Measurements from ENCODE around the gene IRF9. TPM values are rescaled to one million over a fixed set of nuclear protein-coding genes. Genes with fewer than 3 reads are reported as not detected.

The IRF9 gene
- total RNA-seq, 1 donor from 2014 or later: 45.1 TPM

DNA sequence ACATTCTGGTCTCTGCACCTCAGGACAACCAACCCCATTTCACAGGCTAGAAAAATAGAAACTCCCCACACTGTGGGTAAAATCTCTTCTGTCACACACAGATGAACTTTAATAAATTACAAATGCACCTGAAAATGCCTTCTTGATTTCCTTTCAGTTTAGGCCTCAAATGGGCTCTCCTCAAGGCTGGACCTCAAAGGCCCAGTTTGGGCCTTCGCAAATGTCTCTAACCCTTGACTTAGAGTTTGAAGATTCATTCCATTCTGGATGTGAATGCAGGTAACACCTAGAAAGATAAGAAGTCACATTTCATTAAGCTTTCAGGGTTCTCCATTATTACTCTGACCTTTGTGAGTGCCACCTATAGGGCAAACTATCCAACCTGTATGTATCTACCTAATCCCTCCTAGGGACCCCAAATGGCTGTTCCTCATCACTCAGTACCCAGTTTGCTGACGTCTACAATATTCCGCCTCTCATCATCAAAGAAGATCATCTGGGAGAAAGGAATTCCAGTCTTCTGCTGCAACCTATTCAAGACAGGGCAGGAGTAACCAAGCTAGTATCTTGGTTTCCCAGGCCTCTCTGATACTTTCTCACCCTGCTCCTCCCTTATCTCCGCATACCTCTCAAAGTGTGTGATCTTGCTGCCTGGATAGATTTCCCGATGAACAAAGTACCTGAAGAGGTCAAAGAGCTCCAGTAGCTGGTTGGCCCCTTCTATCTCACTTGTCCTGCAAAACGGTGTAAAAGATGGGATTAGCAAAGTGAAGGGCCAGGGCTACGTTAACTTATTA is 53.0 kb downstream of the IRF9 start:
- H3K4me3 ChIP-seq (ENCODE audit: low read depth, low read length): peak overlapping the region; percentile 86
- DNase-seq (ENCODE audit: low read depth): no peak
- TF ChIP-seq CTCF (conservative IDR thresholded peaks at IDR 0.05; ENCODE audit: low read depth, low read length): no peak

DNA sequence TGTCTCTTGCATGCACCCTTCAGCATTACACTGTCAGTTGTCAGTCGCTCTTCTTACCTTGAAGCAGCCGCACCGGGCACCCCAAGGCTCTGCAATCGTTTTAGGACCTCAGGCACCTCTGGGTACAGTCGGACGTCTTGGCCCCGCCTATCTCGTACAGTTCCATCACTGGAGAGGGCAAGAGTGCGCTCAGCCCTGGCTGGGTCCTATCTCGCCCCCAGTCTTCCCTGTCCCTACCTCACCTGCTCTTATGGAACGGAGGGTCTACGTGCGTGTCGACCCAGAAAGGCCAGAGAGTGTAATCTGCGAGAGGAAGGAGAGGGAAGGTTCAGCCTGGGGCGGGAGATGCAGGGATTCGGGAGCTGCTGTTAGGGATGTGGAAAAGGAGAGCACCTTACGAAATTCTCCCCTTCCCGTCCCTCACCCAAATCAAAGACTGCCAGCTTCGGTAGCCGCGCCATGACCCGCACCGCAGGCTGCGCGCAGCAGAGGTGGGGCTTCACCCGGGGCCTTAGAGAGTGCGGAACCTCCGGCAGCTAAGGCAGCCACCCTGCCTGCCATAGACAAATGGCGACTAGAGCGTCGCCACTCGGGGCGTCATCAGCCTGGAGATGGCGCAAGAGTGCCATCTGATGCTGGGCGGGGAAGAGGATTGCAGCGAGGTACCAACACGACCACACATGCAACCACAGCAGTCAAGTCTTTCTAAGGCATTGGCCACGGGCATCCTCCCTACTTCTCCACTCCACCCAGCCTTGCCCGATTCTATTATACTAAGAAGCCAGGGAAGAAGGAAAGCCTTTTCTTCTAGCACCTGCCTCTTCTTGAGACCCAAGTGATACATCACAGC is 54.7 kb downstream of the IRF9 start, which contains the start of gene MDP1:
MDP1 (minus strand) TSS at position 572 of the 850 bp plus-strand sequence; CDS start at position 461, 111 bp downstream.
- DNase-seq (ENCODE audit: low read depth): no peak
- H3K4me3 ChIP-seq (ENCODE audit: low read depth, low read length): peak within 1 kb of the TSS; percentile 86
- TF ChIP-seq CTCF (conservative IDR thresholded peaks at IDR 0.05; ENCODE audit: low read depth, low read length): peak; percentile 53

Other genes with a start within 250 kb of the IRF9 start
- 33.1 and 43.7 TPM in 2 replicates for gene DHRS4, start 207.5 kb upstream of the IRF9 start, total RNA-seq
- 13.6 and 14.8 TPM in 2 replicates for gene DHRS4L2, start 172.3 kb upstream of the IRF9 start, total RNA-seq
- 0.07 TPM in 1 of 2 replicates, not detected in the other for gene CARMIL3, start 109.3 kb upstream of the IRF9 start, total RNA-seq
- not detected in 2 replicates for gene CPNE6, start 89.7 kb upstream of the IRF9 start, total RNA-seq
- gene PCK2, start 67.0 kb upstream of the IRF9 start, total RNA-seq: 40.0 and 47.7 TPM in 2 replicates
- 42.6 and 51.2 TPM in 2 replicates for gene DCAF11, start 46.5 kb upstream of the IRF9 start, total RNA-seq
- 0.87 and 1.2 TPM in 2 replicates for gene NRL, start 46.3 kb upstream of the IRF9 start, total RNA-seq
- not detected in 2 replicates for gene FITM1, start 30.6 kb upstream of the IRF9 start, total RNA-seq
- 266 and 385 TPM in 2 replicates for gene PSME1, start 25.1 kb upstream of the IRF9 start, total RNA-seq
- gene EMC9, start 19.7 kb upstream of the IRF9 start, total RNA-seq: 22.3 and 31.8 TPM in 2 replicates
- 156 and 168 TPM in 2 replicates for gene PSME2, start 14.7 kb upstream of the IRF9 start, total RNA-seq
- gene RNF31, start 13.8 kb upstream of the IRF9 start, total RNA-seq: 42.3 and 79.4 TPM in 2 replicates
- 122 and 158 TPM in 2 replicates for gene REC8, start 10.8 kb downstream of the IRF9 start, total RNA-seq
- 60.4 and 102 TPM in 2 replicates for gene IPO4, start 27.6 kb downstream of the IRF9 start, total RNA-seq
- gene TM9SF1, start 34.2 kb downstream of the IRF9 start, total RNA-seq: 54.4 and 84.1 TPM in 2 replicates
- not detected in 2 replicates for gene TSSK4, start 44.4 kb downstream of the IRF9 start, total RNA-seq
- gene CHMP4A, start 52.2 kb downstream of the IRF9 start, total RNA-seq: 42.8 and 88.4 TPM in 2 replicates
- 15.6 and 26.1 TPM in 2 replicates for gene MDP1, start 54.8 kb downstream of the IRF9 start, total RNA-seq
- gene NEDD8, start 71.1 kb downstream of the IRF9 start, total RNA-seq: 219 and 220 TPM in 2 replicates
- gene GMPR2, start 71.7 kb downstream of the IRF9 start, total RNA-seq: 64.2 and 136 TPM in 2 replicates
- 43.2 and 53.2 TPM in 2 replicates for gene TINF2, start 81.4 kb downstream of the IRF9 start, total RNA-seq
- gene TGM1, start 101.9 kb downstream of the IRF9 start, total RNA-seq: 0.63 and 0.94 TPM in 2 replicates
- 32.7 and 39.0 TPM in 2 replicates for gene RABGGTA, start 110.3 kb downstream of the IRF9 start, total RNA-seq
- 25.7 and 26.4 TPM in 2 replicates for gene DHRS1, start 138.5 kb downstream of the IRF9 start, total RNA-seq
- gene NOP9, start 138.6 kb downstream of the IRF9 start, total RNA-seq: 17.1 and 32.6 TPM in 2 replicates
- 2.0 and 3.6 TPM in 2 replicates for gene CIDEB, start 146.7 kb downstream of the IRF9 start, total RNA-seq
- gene LTB4R2, start 148.9 kb downstream of the IRF9 start, total RNA-seq: 1.3 and 2.7 TPM in 2 replicates
- gene LTB4R, start 150.2 kb downstream of the IRF9 start, total RNA-seq: 0.06 and 4.0 TPM in 2 replicates
- gene ADCY4, start 173.8 kb downstream of the IRF9 start, total RNA-seq: 1.6 and 8.0 TPM in 2 replicates
- 6.4 and 7.6 TPM in 2 replicates for gene RIPK3, start 178.7 kb downstream of the IRF9 start, total RNA-seq
- gene NFATC4, start 206.9 kb downstream of the IRF9 start, total RNA-seq: 4.5 and 30.2 TPM in 2 replicates
- 3.4 and 6.2 TPM in 2 replicates for gene NYNRIN, start 237.7 kb downstream of the IRF9 start, total RNA-seq